Right lobe of liver (tissue), 4 donors: ENCODE results near the gene WDR73.

Experiments used
- CTCF ChIP-seq, 4 donors: fragments of 200-600 bp in 3 of 4; fragments of 450-650 bp in 1 of 4; IDR thresholded peaks; one replicate each; pipeline versions ENCODE4 v1.5.1 to v1.8.0; 2016 to 2022; ENCODE audit warnings: antibody characterized with exemption in 4 of 4, mild to moderate bottlenecking in 2 of 4
- POLR2A ChIP-seq: fragments of 450-650 bp; IDR thresholded peaks from one replicate; pipeline ENCODE4 v1.6.1; 2017; ENCODE audit warnings: antibody characterized with exemption, mild to moderate bottlenecking
- donor health status: DM: no; HTN: no; CAD: no.
- donor health status: DM: no; HTN: no; CAD: no.
- donor health status: DM: no; HTN: yes; CAD: no.

- TF ChIP-seq POLR2A (no peak), CTCF (IDR thresholded peaks at IDR 0.05) (no peak)
These were observed 59.3 kb downstream of the WDR73 start for GRCh38 chr15:84594617-84595290.
